H1 (cell line): ENCODE measurements around the gene SPAG17. TPM values are rescaled to one million over a fixed set of nuclear protein-coding genes. Genes with fewer than 3 reads are reported as not detected.

Experiments used
- CTCF ChIA-PET: fragments of 300-600 bp; sonication (Branson Sonifier 250); formaldehyde crosslinking; loops from one replicate; lab custom pipeline; 2021; ENCODE audit not compliant: partially characterized antibody; lab: Charles Lee
- POLR2A ChIA-PET: fragments of 300-600 bp; sonication (Branson Sonifier 250); formaldehyde crosslinking; loops from one replicate; lab custom pipeline; 2021; ENCODE audit warnings: inconsistent platforms; ENCODE audit not compliant: partially characterized antibody; lab: Charles Lee
- DNase-seq, 2 experiments: peaks; one replicate each; pipeline versions ENCODE4 v3.0.0 to v3.0.0-alpha.2; 2010 to 2022; ENCODE audit warnings: low spot score in 2 of 2, low read depth in 1 of 2, mixed read lengths in 1 of 2
- FAIRE-seq: peaks from 2 replicates; lab custom pipeline; 2011; peaks lifted over from hg19 to GRCh38; lab: Jason Lieb, UNC
- H2AFZ ChIP-seq: 2 replicates; pipeline ENCODE4 v1.8.1; 2012; ENCODE audit warnings: low read length, inconsistent platforms
- H2AK5ac ChIP-seq: 2 replicates; pipeline ENCODE4 v1.6.1; 2013; ENCODE audit warnings: low read depth, low read length
- H2BK120ac ChIP-seq: replicated peaks from 2 replicates; pipeline ENCODE3; 2013; ENCODE audit warnings: low read depth, low read length, inconsistent platforms
- H2BK12ac ChIP-seq: 2 replicates; pipeline ENCODE4 v1.6.1; 2013; ENCODE audit warnings: low read depth, low read length
- H2BK15ac ChIP-seq: 2 replicates; pipeline ENCODE4 v1.6.1; 2013; ENCODE audit warnings: low read length
- H2BK20ac ChIP-seq: 2 replicates; pipeline ENCODE4 v1.6.1; 2013; ENCODE audit warnings: low read length
- H2BK5ac ChIP-seq: 2 replicates; pipeline ENCODE4 v1.6.1; 2013; ENCODE audit warnings: low read depth, low read length
- H3K14ac ChIP-seq: 2 replicates; pipeline ENCODE4 v1.6.1; 2013; ENCODE audit warnings: inconsistent platforms; ENCODE audit not compliant: insufficient read length
- H3K18ac ChIP-seq: 2 replicates; pipeline ENCODE4 v1.6.1; 2013; ENCODE audit warnings: low read length; ENCODE audit errors: extremely low read depth
- H3K23ac ChIP-seq: 2 replicates; pipeline ENCODE4 v1.6.1; 2013; ENCODE audit warnings: inconsistent platforms; ENCODE audit not compliant: insufficient read length
- H3K23me2 ChIP-seq: 2 replicates; pipeline ENCODE4 v1.6.1; 2013; ENCODE audit warnings: low read depth, low read length
- H3K27ac ChIP-seq: 2 replicates; pipeline ENCODE4 v1.6.1; 2011; ENCODE audit warnings: low read depth, low read length, inconsistent platforms
- H3K27me3 ChIP-seq, 4 experiments: replicated peaks in 1 of 4; 1 replicate in 1 of 4; 2 replicates in 3 of 4; pipeline versions ENCODE4 v1.6.1 to v1.8.1; 2011 to 2013; ENCODE audit warnings: low read length in 3 of 4, mild to moderate bottlenecking in 3 of 4, inconsistent platforms in 2 of 4, mixed read lengths in 2 of 4, moderate library complexity in 1 of 4; ENCODE audit not compliant: control insufficient read depth in 3 of 4, insufficient read depth in 3 of 4; ENCODE audit errors: extremely low read depth in 1 of 4
- H3K36me3 ChIP-seq, 4 experiments: 2 replicates each; pipeline versions ENCODE4 v1.6.1 to v1.8.1; 2011 to 2013; ENCODE audit warnings: mild to moderate bottlenecking in 4 of 4, low read length in 3 of 4, moderate library complexity in 2 of 4, control low read depth in 1 of 4, inconsistent platforms in 1 of 4; ENCODE audit not compliant: insufficient read depth in 4 of 4, control insufficient read depth in 2 of 4
- H3K4ac ChIP-seq: replicated peaks from 2 replicates; pipeline ENCODE3; 2013; ENCODE audit warnings: low read length, low read depth, mixed read lengths, inconsistent platforms; ENCODE audit not compliant: insufficient read length
- H3K4me1 ChIP-seq, 4 experiments: replicated peaks in 1 of 4; 1 replicate in 1 of 4; 2 replicates in 3 of 4; pipeline versions ENCODE4 v1.6.1 to v1.8.1; 2011 to 2013; ENCODE audit warnings: low read length in 3 of 4, inconsistent platforms in 2 of 4, mixed read lengths in 1 of 4; ENCODE audit not compliant: insufficient read depth in 4 of 4, control insufficient read depth in 3 of 4
- H3K4me2 ChIP-seq, 2 experiments: 2 replicates each; pipeline versions ENCODE4 v1.6.1 to v1.8.1; 2011 to 2013; ENCODE audit warnings: low read depth in 2 of 2, low read length in 2 of 2, control low read depth in 1 of 2, inconsistent platforms in 1 of 2, mild to moderate bottlenecking in 1 of 2; ENCODE audit not compliant: insufficient read depth in 1 of 2
- H3K4me3 ChIP-seq, 4 experiments: fragments of 200-600, 300-600 bp in 1 of 4; sonication (generic), shearing (Covaris generic), sonication (Bioruptor Twin) in 1 of 4; 2 replicates each; pipeline versions ENCODE4 v1.5.1 to v1.8.1; 2011 to 2016; ENCODE audit warnings: low read length in 4 of 4, low read depth in 3 of 4, control low read depth in 2 of 4, inconsistent platforms in 2 of 4, mild to moderate bottlenecking in 2 of 4, mixed read lengths in 1 of 4, moderate library complexity in 1 of 4; ENCODE audit not compliant: insufficient read depth in 2 of 4; ENCODE audit errors: extremely low read depth in 1 of 4
- H3K56ac ChIP-seq: replicated peaks from 2 replicates; pipeline ENCODE3; 2013; ENCODE audit warnings: low read depth, mild to moderate bottlenecking, mixed read lengths, low read length, inconsistent platforms; ENCODE audit not compliant: insufficient read length
- H3K79me1 ChIP-seq: 2 replicates; pipeline ENCODE4 v1.6.1; 2013; ENCODE audit warnings: low read depth, low read length, control low read depth
- H3K79me2 ChIP-seq, 2 experiments: 2 replicates each; pipeline versions ENCODE4 v1.6.1 to v1.8.1; 2012 to 2013; ENCODE audit warnings: low read length in 2 of 2, mild to moderate bottlenecking in 2 of 2, inconsistent platforms in 1 of 2; ENCODE audit not compliant: insufficient read depth in 2 of 2, control insufficient read depth in 1 of 2
- H3K9ac ChIP-seq, 4 experiments: replicated peaks in 1 of 4; 1 replicate in 1 of 4; 2 replicates in 3 of 4; pipeline versions ENCODE4 v1.6.1 to v1.8.1; 2011 to 2013; ENCODE audit warnings: low read depth in 3 of 4, low read length in 3 of 4, control low read depth in 2 of 4, mild to moderate bottlenecking in 2 of 4, moderate library complexity in 2 of 4, inconsistent platforms in 1 of 4; ENCODE audit errors: extremely low read depth in 1 of 4
- H3K9me3 ChIP-seq, 2 experiments: 2 replicates each; pipeline versions ENCODE4 v1.6.1 to v1.8.1; 2012 to 2013; ENCODE audit warnings: mild to moderate bottlenecking in 2 of 2, moderate library complexity in 2 of 2, control low read depth in 1 of 2, inconsistent platforms in 1 of 2, low read depth in 1 of 2, low read length in 1 of 2, mixed read lengths in 1 of 2; ENCODE audit not compliant: insufficient read depth in 2 of 2
- H4K20me1 ChIP-seq, 2 experiments: replicated peaks in 1 of 2; 2 replicates each; pipeline versions ENCODE3 to v1.8.1; 2011 to 2013; ENCODE audit warnings: inconsistent platforms in 2 of 2, low read length in 2 of 2, mild to moderate bottlenecking in 1 of 2; ENCODE audit not compliant: insufficient read depth in 2 of 2, control insufficient read depth in 1 of 2
- H4K5ac ChIP-seq: 2 replicates; pipeline ENCODE4 v1.6.1; 2013; ENCODE audit warnings: low read length, low read depth, mixed read lengths, inconsistent platforms; ENCODE audit not compliant: insufficient read length
- H4K8ac ChIP-seq: 2 replicates; pipeline ENCODE4 v1.8.0; 2013; ENCODE audit warnings: mild to moderate bottlenecking, moderate library complexity, low read length, inconsistent platforms; ENCODE audit not compliant: insufficient read depth; ENCODE audit errors: extremely low read depth
- H4K91ac ChIP-seq: replicated peaks from 2 replicates; pipeline ENCODE3; 2013; ENCODE audit warnings: low read length, mixed read lengths, inconsistent platforms; ENCODE audit not compliant: insufficient read length
- CTCF ChIP-seq, 3 experiments: IDR thresholded peaks; 1 replicate in 2 of 3; 2 replicates in 1 of 3; pipeline versions ENCODE4 v1.5.1 to v1.6.1; 2011; ENCODE audit warnings: low read length in 3 of 3, mild to moderate bottlenecking in 3 of 3, inconsistent platforms in 2 of 3, low read depth in 1 of 3, moderate library complexity in 1 of 3; ENCODE audit not compliant: insufficient read depth in 1 of 3; ENCODE audit errors: control extremely low read depth in 1 of 3
- GABPA ChIP-seq: IDR thresholded peaks from 2 replicates; pipeline ENCODE4 v1.6.1; 2011; ENCODE audit warnings: mild to moderate bottlenecking, low read length, moderate library complexity, borderline replicate concordance; ENCODE audit not compliant: insufficient read depth
- TCF12 ChIP-seq: IDR thresholded peaks from 2 replicates; pipeline ENCODE4 v1.6.1; 2011; ENCODE audit warnings: low read depth, mild to moderate bottlenecking, low read length
- WGBS, 2 experiments: shearing (Covaris generic) in 1 of 2; methylation state at CpG; one replicate each; pipeline versions ENCODE4 v1.1.6 to v1.1.7; 2013 to 2015; ENCODE audit warnings: low lambda C conversion rate in 2 of 2, mixed read lengths in 2 of 2, inconsistent platforms in 1 of 2, low coverage in 1 of 2, missing lambda C conversion rate in 1 of 2; ENCODE audit not compliant: insufficient replicate concordance in 2 of 2, insufficient coverage in 1 of 2, insufficient read length in 1 of 2; ENCODE audit errors: extremely low coverage in 1 of 2, missing lambda C conversion rate in 1 of 2; 5-methylcytosine and 5-hydroxymethylcytosine counted together
- polyA plus RNA-seq, 7 experiments: library from polyadenylated mRNA; depleted of rRNA in 3 of 7; stranded (reverse) in 5 of 7; unstranded in 2 of 7; fragments of >200 nt in 5 of 7; fragments of 200-250 nt in 2 of 7; gene quantifications; 1 replicate in 5 of 7; 2 replicates in 1 of 7; 4 replicates in 1 of 7; pipeline versions ENCODE4 v1.2.1 to v1.2.3, GENCODE V29; 2011 to 2013; ENCODE audit warnings: missing spikeins in 2 of 7, mixed read lengths in 2 of 7
- total RNA-seq: library from RNA; stranded (reverse); fragmentation: NEBNext Ultra II Directional; extraction: Animal tissue kit (Norgen Biotek cat#: 25700); gene quantifications from 2 replicates; pipeline ENCODE4 v1.2.1, GENCODE V29; 2021

Gene SPAG17
- total and polyA plus RNA-seq, 2 of the 8 experiments (the other 6 are each of a cell fraction or from before 2014, with no cell fraction given) = 0.56 to 0.62 TPM

DNA sequence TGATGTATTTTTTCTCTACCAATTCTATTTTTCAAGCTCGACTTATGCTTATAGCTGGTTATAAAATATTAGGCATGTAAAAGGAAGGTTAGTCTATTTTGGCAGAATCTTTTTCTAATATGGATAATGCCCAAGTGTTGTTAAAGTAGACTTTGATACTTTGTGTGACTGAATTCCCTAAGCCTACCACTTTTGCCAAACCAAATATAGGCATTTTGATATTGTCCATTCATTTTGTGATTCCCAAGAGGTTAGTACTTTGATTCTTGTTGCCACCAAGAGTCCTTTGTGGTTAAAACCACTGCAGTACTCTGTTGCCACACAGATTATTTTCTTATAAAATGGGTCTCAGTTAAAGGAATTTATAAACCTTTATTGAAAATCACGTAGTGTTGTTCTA, 251.3 kb downstream of the SPAG17 start:
- peaks cover 9 to 12% of the 10 kb centered on the region in 2 experiments for H4K20me1 ChIP-seq
- no peak overlapping the region for H4K91ac ChIP-seq
- no peak overlapping the region for H3K23ac ChIP-seq
- peaks cover 0 to 7% (median 2%) of the 10 kb centered on the region in 4 experiments; a peak in 3 of 7 replicates for H3K4me1 ChIP-seq
- H3K27me3 ChIP-seq = no peaks in the 10 kb centered on the region
- H2BK120ac ChIP-seq = no peak overlapping the region
- H4K5ac ChIP-seq = no peak overlapping the region
- H3K4me2 ChIP-seq = no peak overlapping the region
- FAIRE-seq (no peak), DNase-seq (no peak)
- H2BK20ac ChIP-seq = no peak overlapping the region
- peaks cover 5 to 50% (median 22%) of the 10 kb centered on the region in 4 experiments for H3K36me3 ChIP-seq
- H3K9ac ChIP-seq = no peak overlapping the region
- no peak overlapping the region for H3K14ac ChIP-seq
- H2BK15ac ChIP-seq = no peak overlapping the region
- no peak overlapping the region for H2BK12ac ChIP-seq
- no peak overlapping the region for H3K18ac ChIP-seq
- H3K9me3 ChIP-seq = no peaks in the 10 kb centered on the region
- H3K56ac ChIP-seq = no peak overlapping the region
- no peak overlapping the region for H2AFZ ChIP-seq
- no peak overlapping the region for H3K27ac ChIP-seq
- WGBS, 2 experiments = 80% methylated on average over 2 of the region's 2 CpGs; no CpG with 5 or more reads in 1 of the 2 experiments
- H2BK5ac ChIP-seq = no peak overlapping the region
- no peak overlapping the region for H3K4ac ChIP-seq
- peaks cover 9% of the 10 kb centered on the region for H3K23me2 ChIP-seq
- H3K4me3 ChIP-seq = no peak overlapping the region
- H2AK5ac ChIP-seq = no peak overlapping the region
- peaks cover 25 to 45% of the 10 kb centered on the region in 2 experiments for H3K79me2 ChIP-seq
- H4K8ac ChIP-seq = no peak overlapping the region
- POLR2A ChIA-PET = no interaction called here
- no peak for TF ChIP-seq GABPA
- no peak for TF ChIP-seq TCF12
- TF ChIP-seq CTCF (IDR thresholded peaks at IDR 0.05; ENCODE audit: control extremely low read depth in 1 of 3, insufficient read depth in 1 of 3, low read depth in 1 of 3, low read length in 3 of 3) = no peak
- TF ChIP-seq, all 59 proteins: peak for 0
- CTCF ChIA-PET = interaction anchor here (0.8 kb wide), 1 partner anchor 37 kb away, joined by 3 read pairs; no protein-coding TSS in a partner anchor
- H3K79me1 ChIP-seq = peaks cover 11% of the 10 kb centered on the region
